Measurements from ENCODE around the gene MEGF6.

The MEGF6 gene

GRCh38 chr1:3516911-3517675, 94.2 kb downstream of the MEGF6 start:
- DNase-seq, result no peak

DNA sequence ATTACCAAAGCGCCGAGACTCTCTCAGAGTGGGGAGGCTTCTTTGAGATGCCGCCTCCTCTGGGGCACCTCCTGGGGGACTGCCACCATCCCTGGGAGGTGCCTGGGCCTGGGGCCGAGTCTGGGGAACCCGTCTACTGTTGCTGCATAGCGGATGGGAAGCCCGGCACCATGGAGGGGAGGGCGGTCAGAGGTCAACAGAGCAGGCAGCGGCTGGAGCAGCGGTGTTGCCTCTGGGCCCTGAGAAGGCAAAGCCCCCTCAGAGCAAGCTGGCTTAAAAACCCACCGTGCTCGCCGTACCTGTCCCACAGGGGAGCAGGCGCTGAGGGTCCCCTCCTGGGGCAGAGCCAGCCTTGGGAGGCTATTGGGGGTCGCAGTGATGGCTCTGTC, 94.8 kb downstream of the MEGF6 start:
- DNase-seq, result no peak

GRCh38 chr1:3515774-3516480, 95.4 kb downstream of the MEGF6 start:
- peak; percentile 86 for DNase-seq

- DNase-seq, result no peak
Observed at GRCh38 chr1:3515272-3515671, 96.0 kb downstream of the MEGF6 start.

DNA sequence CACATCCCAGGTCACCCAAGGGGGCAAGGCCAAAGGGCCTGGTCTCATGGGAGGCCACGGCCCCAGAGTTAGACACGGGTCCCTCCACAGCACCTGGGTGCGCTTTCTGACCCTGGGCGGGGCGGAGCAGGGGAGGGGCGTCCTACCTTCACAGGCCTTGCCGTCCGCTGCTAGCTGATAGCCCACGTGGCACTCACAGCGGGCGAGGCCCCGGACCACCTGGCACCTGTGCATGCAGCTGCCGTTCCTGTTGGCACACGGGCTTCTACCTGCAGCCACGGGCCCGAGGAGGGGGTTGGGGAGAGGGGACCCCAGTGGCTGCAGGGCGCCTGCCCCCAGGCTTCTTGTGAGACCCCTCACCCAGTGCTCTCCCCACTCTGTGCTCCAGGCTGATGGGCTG, 96.9 kb downstream of the MEGF6 start:
- no peak for DNase-seq

DNA sequence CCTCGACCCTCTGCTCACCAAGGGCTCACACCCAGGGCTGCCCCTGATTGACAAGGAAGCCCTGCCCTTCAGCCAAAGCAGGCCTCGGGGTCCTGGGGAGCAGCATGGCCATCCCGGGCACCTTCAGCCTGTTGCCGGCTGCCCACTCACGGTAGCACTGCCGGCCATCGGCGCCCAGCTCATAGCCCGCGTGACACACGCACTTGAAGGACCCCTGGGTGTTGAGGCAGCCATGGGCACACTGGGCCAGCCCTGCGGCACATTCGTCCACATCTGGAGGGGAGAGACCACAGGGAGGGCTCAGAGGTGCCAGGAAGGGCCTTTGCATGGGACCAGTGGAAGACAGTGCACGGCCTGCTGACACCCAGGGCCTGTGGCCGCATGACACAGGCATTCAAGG, 99.5 kb downstream of the MEGF6 start:
- no peak for DNase-seq

DNA sequence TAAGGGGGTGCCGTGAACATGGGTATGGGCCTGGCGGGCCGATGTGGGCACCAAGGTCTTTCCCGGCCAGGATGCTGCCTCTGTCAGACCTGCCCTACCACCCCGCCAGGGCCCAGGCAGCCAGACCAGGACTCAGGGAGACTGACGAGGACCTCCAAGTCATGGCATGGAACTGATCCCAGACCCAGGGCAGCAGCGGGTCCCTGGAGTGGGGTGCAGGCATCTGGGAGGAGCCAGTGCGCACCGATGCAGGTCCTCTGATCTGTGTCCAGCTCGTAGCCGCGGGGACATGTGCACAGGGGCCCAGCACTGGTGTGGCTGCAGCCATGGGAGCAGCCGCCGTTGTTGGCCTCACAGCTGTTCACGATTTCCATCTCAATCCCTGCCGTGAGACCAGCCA, 100.0 kb downstream of the MEGF6 start:
- DNase-seq, result no peak

- DNase-seq, result no peak
Observed at GRCh38 chr1:3510956-3511250, 100.4 kb downstream of the MEGF6 start.

DNA sequence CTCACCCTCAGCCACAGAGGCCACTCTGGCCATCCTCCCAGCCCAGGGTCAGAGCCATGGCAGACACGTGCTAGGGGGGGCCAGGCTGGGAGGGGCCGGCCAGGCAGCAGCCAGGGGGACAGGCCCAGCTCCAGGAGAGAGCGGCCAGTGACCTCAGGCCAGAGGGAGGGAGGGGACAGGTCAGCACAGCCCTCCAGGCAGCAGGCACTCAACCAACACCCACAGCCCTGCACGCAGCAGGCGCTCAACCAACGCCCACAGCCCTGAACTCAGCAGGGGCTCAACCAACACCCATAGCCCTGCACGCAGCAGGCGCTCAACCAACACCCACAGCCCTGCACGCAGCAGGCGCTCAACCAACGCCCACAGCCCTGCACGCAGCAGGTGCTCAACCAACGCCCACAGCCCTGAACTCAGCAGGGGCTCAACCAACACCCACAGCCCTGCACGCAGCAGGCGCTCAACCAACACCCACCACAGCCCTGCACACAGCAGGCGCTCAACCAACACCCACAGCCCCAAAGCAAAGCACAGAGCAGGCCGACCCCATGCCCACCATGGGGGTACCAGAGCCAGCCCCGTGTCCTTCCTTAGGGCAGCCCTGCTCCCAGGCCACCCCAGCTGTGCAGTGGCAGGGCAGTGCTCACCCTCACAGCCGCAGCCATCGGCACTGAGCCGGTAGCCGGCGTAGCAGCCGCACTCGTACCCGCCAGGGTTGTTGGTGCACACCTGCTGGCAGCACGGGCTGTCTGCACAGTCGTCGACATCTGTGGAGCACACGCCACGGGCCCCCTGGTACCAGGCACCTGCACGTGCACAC, 101.0 kb downstream of the MEGF6 start:
- DNase-seq, result no peak

- no peak for DNase-seq
Observed at GRCh38 chr1:3509721-3510120, 101.6 kb downstream of the MEGF6 start.

DNA sequence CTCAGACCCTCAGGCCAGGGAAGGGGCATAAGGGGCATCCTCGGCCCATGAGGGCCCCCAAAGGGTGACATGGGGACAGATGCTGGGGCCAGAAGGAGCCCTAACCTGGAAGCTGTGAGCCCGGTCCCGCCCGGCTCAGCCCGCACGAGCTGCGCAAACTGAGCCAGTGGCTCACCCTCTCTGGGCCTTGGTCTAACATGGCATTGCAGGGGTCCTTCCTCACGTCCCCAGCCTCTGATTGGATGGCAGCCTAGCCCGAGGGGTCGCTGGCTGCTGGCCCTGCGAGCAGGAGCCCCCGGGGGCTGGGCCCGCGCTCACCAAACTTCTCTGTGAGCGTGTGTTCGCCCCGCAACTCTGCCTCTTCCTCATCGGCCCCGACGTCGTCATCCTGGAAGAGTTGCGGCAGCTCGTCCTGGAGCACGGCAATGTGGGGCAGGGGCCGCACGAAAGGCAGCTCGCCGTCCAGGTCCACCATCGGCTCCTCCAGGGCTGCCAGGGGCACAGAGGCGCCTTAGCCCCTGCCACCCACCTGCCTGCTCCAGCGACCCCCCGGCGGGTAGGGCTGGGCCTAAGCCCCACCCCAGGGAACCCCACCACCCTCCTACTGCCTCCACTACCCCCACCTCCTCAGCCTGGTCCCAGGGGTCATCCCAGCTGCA, 102.4 kb downstream of the MEGF6 start:
- DNase-seq, result no peak

GRCh38 chr1:3507636-3508275, 103.6 kb downstream of the MEGF6 start:
- no peak for DNase-seq

GRCh38 chr1:3506943-3507342, 104.4 kb downstream of the MEGF6 start:
- DNase-seq, result no peak

DNA sequence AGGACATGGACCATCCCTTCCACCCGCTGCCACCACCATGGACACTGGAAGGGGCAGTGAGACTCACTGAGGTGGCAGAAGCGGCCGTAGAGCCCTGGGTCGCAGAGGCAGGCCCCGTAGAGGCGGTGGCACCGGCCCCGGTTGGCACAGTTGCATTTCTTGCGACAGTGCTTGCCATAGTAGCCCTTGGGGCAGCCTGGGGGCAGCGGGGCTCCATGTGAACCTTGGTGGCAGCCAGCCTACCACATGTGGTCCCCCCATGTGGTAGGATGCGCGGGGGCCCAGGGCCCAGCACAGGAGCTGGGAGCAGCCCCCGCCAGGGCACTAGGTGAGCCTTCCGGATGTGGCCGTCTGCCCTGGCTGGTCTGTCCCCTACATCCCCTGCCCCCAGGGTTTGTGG, 105.3 kb downstream of the MEGF6 start:
- DNase-seq, result no peak

DNA sequence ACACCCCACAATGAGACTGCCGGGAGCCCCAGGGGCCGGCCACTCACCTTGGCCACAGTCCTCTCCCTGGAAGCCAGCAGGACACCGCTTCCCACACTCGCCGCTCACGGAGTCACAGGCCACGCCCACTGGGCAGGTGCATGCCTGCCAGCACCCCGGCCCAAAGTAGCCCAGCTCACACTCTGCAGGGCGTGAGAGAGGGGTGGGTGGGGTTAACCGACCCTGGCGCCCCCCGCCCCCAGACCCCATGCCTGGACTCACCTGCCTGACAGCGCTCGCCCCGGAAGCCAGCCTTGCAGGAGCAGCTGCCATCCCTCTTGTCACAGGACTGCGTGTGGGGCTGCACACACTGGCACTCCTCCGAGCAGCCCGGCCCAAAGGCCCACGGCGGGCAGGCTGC, 106.1 kb downstream of the MEGF6 start:
- DNase-seq, result peak; percentile 67

GRCh38 chr1:3504822-3505153, 106.5 kb downstream of the MEGF6 start:
- no peak for DNase-seq

GRCh38 chr1:3504151-3504821, 107.0 kb downstream of the MEGF6 start:
- no peak for DNase-seq

DNA sequence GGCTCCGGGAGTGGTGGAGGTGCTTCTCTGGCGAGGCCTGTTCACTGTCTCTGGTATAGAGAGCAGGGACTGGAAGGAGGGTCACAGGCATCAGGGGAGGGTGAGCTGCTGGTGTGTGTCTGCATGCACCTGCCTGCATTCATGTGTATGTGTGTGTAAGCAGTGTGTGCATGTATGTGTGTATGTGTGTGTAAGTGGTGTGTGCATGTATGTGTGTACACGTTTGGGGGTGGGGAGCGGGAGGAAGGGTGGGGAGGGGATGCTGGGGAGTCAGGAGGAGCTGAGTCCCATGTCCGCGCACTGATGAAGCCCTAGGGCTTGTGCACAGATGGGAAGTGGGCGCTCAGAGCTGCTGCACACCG, 107.8 kb downstream of the MEGF6 start:
- DNase-seq, result no peak

DNA sequence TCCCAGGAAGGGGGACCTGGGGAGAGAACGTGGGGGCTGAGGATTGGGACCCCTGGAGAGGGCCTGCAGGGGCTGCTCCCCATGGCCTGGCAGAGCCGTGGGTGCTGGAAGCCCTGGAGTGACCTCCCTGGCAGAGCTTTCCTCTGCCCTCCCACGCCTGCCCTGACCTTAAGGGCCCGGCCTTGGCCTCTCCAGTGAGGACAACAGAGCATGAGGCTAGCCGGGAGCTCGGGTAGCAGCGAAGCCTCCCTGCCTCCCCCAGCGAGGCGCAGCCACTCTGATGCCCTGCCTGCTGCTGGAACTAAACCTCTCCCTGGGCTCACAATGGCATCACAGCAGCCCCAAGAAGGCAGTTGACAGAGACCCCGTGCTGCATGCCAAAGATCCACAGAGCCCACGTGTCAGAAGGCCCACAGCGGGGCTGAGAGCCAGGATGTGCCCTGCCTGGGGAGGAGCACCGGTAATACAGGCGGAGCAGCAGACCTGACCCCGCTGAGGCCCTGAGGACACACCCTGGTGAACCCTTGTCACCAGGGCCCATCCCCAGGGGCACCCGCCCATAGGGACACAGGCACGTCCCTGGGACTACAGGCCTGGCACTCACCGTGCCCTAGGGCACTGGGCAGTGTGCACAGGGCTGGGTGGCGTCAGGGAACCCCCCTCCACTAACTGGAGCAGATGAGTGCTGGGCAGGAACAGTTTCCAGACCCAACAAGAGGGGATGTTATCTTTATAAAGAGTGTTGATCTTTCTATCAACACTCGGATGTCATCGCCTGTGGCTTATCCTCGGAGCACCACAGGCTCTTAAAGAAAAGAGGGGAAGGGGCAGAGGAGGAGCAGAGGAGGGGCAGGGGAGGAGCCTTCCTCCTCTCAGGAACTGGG, 108.4 kb downstream of the MEGF6 start:
- DNase-seq, result no peak

DNA sequence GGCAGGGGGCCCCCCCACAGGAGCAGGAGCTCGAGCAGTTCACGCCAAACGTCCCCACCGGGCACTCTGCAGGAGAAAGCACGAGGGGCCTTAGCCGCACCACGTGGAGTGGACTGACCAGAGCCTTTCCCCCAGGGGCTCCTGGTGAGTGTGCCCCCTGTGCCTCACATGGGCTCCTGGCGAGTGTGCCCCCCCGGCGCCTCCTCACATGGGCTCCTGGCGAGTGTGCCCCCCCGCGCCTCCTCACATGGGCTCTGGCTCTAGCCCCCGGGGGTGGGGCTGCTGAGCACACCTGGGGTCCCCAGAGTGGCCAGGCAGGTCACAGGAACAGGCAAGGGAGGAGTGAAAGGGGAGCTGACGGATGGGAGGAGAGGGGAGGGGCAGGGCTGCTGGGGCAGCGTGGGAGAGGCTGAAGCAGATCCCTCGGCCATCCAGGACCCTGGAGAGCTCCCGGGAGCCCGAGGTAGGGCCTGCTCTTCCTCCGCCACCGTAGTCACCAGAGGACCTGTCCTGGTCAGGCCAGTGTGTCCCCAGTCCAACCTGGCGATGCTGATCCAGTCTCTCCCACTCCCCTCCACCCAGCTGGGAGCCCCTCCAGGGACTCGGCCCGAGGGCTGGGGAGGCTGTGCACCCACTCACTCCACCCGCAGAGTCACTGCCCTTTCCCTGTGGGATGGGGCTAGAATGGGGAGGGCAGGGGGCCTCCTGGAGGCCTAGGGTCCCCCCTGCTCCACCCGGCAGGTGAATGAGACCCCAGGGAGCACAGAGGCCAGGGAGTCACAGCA, 109.3 kb downstream of the MEGF6 start:
- DNase-seq, result no peak

DNA sequence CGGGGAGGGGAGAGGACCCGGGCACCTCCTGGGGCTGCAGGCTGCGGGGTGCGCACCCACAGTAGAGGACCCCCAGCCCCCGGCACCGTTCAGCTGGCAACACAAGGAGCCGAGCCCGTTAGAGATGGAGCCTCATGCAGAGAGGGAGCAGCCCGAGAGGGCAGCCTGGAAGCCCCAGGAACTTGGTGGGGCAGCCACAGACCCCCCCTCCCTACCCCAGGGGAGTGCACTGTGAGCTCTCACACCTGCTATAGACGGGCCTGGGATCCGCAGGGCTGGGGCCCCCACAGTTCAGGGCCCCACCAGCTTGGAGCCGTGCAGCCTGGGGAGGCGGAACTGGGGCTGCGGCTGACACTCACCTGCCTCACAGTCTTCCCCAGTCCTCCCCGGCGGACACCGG, 109.9 kb downstream of the MEGF6 start:
- no peak for DNase-seq
